H1 (cell line): ENCODE results near the gene MMS22L. TPM values are rescaled to one million over a fixed set of nuclear protein-coding genes. Genes with fewer than 3 reads are reported as not detected.

Source experiments
- CTCF ChIA-PET: fragments of 300-600 bp; sonication (Branson Sonifier 250); formaldehyde crosslinking; loops from one replicate; lab custom pipeline; 2021; ENCODE audit not compliant: partially characterized antibody; lab: Charles Lee
- POLR2A ChIA-PET: fragments of 300-600 bp; sonication (Branson Sonifier 250); formaldehyde crosslinking; loops from one replicate; lab custom pipeline; 2021; ENCODE audit warnings: inconsistent platforms; ENCODE audit not compliant: partially characterized antibody; lab: Charles Lee
- DNase-seq, 2 experiments: peaks; one replicate each; pipeline versions ENCODE4 v3.0.0 to v3.0.0-alpha.2; 2010 to 2022; ENCODE audit warnings: low spot score in 2 of 2, low read depth in 1 of 2, mixed read lengths in 1 of 2
- FAIRE-seq: peaks from 2 replicates; lab custom pipeline; 2011; peaks lifted over from hg19 to GRCh38; lab: Jason Lieb, UNC
- H2AFZ ChIP-seq: 2 replicates; pipeline ENCODE4 v1.8.1; 2012; ENCODE audit warnings: low read length, inconsistent platforms
- H2AK5ac ChIP-seq: 2 replicates; pipeline ENCODE4 v1.6.1; 2013; ENCODE audit warnings: low read depth, low read length
- H2BK120ac ChIP-seq: replicated peaks from 2 replicates; pipeline ENCODE3; 2013; ENCODE audit warnings: low read depth, low read length, inconsistent platforms
- H2BK12ac ChIP-seq: 2 replicates; pipeline ENCODE4 v1.6.1; 2013; ENCODE audit warnings: low read depth, low read length
- H2BK15ac ChIP-seq: 2 replicates; pipeline ENCODE4 v1.6.1; 2013; ENCODE audit warnings: low read length
- H2BK20ac ChIP-seq: 2 replicates; pipeline ENCODE4 v1.6.1; 2013; ENCODE audit warnings: low read length
- H2BK5ac ChIP-seq: 2 replicates; pipeline ENCODE4 v1.6.1; 2013; ENCODE audit warnings: low read depth, low read length
- H3K14ac ChIP-seq: 2 replicates; pipeline ENCODE4 v1.6.1; 2013; ENCODE audit warnings: inconsistent platforms; ENCODE audit not compliant: insufficient read length
- H3K18ac ChIP-seq: 2 replicates; pipeline ENCODE4 v1.6.1; 2013; ENCODE audit warnings: low read length; ENCODE audit errors: extremely low read depth
- H3K23ac ChIP-seq: 2 replicates; pipeline ENCODE4 v1.6.1; 2013; ENCODE audit warnings: inconsistent platforms; ENCODE audit not compliant: insufficient read length
- H3K23me2 ChIP-seq: 2 replicates; pipeline ENCODE4 v1.6.1; 2013; ENCODE audit warnings: low read depth, low read length
- H3K27ac ChIP-seq: 2 replicates; pipeline ENCODE4 v1.6.1; 2011; ENCODE audit warnings: low read depth, low read length, inconsistent platforms
- H3K27me3 ChIP-seq, 4 experiments: replicated peaks in 1 of 4; 1 replicate in 1 of 4; 2 replicates in 3 of 4; pipeline versions ENCODE4 v1.6.1 to v1.8.1; 2011 to 2013; ENCODE audit warnings: low read length in 3 of 4, mild to moderate bottlenecking in 3 of 4, inconsistent platforms in 2 of 4, mixed read lengths in 2 of 4, moderate library complexity in 1 of 4; ENCODE audit not compliant: control insufficient read depth in 3 of 4, insufficient read depth in 3 of 4; ENCODE audit errors: extremely low read depth in 1 of 4
- H3K36me3 ChIP-seq, 4 experiments: 2 replicates each; pipeline versions ENCODE4 v1.6.1 to v1.8.1; 2011 to 2013; ENCODE audit warnings: mild to moderate bottlenecking in 4 of 4, low read length in 3 of 4, moderate library complexity in 2 of 4, control low read depth in 1 of 4, inconsistent platforms in 1 of 4; ENCODE audit not compliant: insufficient read depth in 4 of 4, control insufficient read depth in 2 of 4
- H3K4ac ChIP-seq: replicated peaks from 2 replicates; pipeline ENCODE3; 2013; ENCODE audit warnings: low read length, low read depth, mixed read lengths, inconsistent platforms; ENCODE audit not compliant: insufficient read length
- H3K4me1 ChIP-seq, 4 experiments: replicated peaks in 1 of 4; 1 replicate in 1 of 4; 2 replicates in 3 of 4; pipeline versions ENCODE4 v1.6.1 to v1.8.1; 2011 to 2013; ENCODE audit warnings: low read length in 3 of 4, inconsistent platforms in 2 of 4, mixed read lengths in 1 of 4; ENCODE audit not compliant: insufficient read depth in 4 of 4, control insufficient read depth in 3 of 4
- H3K4me2 ChIP-seq, 2 experiments: 2 replicates each; pipeline versions ENCODE4 v1.6.1 to v1.8.1; 2011 to 2013; ENCODE audit warnings: low read depth in 2 of 2, low read length in 2 of 2, control low read depth in 1 of 2, inconsistent platforms in 1 of 2, mild to moderate bottlenecking in 1 of 2; ENCODE audit not compliant: insufficient read depth in 1 of 2
- H3K4me3 ChIP-seq, 4 experiments: fragments of 200-600, 300-600 bp in 1 of 4; sonication (generic), shearing (Covaris generic), sonication (Bioruptor Twin) in 1 of 4; 2 replicates each; pipeline versions ENCODE4 v1.5.1 to v1.8.1; 2011 to 2016; ENCODE audit warnings: low read length in 4 of 4, low read depth in 3 of 4, control low read depth in 2 of 4, inconsistent platforms in 2 of 4, mild to moderate bottlenecking in 2 of 4, mixed read lengths in 1 of 4, moderate library complexity in 1 of 4; ENCODE audit not compliant: insufficient read depth in 2 of 4; ENCODE audit errors: extremely low read depth in 1 of 4
- H3K56ac ChIP-seq: replicated peaks from 2 replicates; pipeline ENCODE3; 2013; ENCODE audit warnings: low read depth, mild to moderate bottlenecking, mixed read lengths, low read length, inconsistent platforms; ENCODE audit not compliant: insufficient read length
- H3K79me1 ChIP-seq: 2 replicates; pipeline ENCODE4 v1.6.1; 2013; ENCODE audit warnings: low read depth, low read length, control low read depth
- H3K79me2 ChIP-seq, 2 experiments: 2 replicates each; pipeline versions ENCODE4 v1.6.1 to v1.8.1; 2012 to 2013; ENCODE audit warnings: low read length in 2 of 2, mild to moderate bottlenecking in 2 of 2, inconsistent platforms in 1 of 2; ENCODE audit not compliant: insufficient read depth in 2 of 2, control insufficient read depth in 1 of 2
- H3K9ac ChIP-seq, 4 experiments: replicated peaks in 1 of 4; 1 replicate in 1 of 4; 2 replicates in 3 of 4; pipeline versions ENCODE4 v1.6.1 to v1.8.1; 2011 to 2013; ENCODE audit warnings: low read depth in 3 of 4, low read length in 3 of 4, control low read depth in 2 of 4, mild to moderate bottlenecking in 2 of 4, moderate library complexity in 2 of 4, inconsistent platforms in 1 of 4; ENCODE audit errors: extremely low read depth in 1 of 4
- H3K9me3 ChIP-seq, 2 experiments: 2 replicates each; pipeline versions ENCODE4 v1.6.1 to v1.8.1; 2012 to 2013; ENCODE audit warnings: mild to moderate bottlenecking in 2 of 2, moderate library complexity in 2 of 2, control low read depth in 1 of 2, inconsistent platforms in 1 of 2, low read depth in 1 of 2, low read length in 1 of 2, mixed read lengths in 1 of 2; ENCODE audit not compliant: insufficient read depth in 2 of 2
- H4K20me1 ChIP-seq, 2 experiments: replicated peaks in 1 of 2; 2 replicates each; pipeline versions ENCODE3 to v1.8.1; 2011 to 2013; ENCODE audit warnings: inconsistent platforms in 2 of 2, low read length in 2 of 2, mild to moderate bottlenecking in 1 of 2; ENCODE audit not compliant: insufficient read depth in 2 of 2, control insufficient read depth in 1 of 2
- H4K5ac ChIP-seq: 2 replicates; pipeline ENCODE4 v1.6.1; 2013; ENCODE audit warnings: low read length, low read depth, mixed read lengths, inconsistent platforms; ENCODE audit not compliant: insufficient read length
- H4K8ac ChIP-seq: 2 replicates; pipeline ENCODE4 v1.8.0; 2013; ENCODE audit warnings: mild to moderate bottlenecking, moderate library complexity, low read length, inconsistent platforms; ENCODE audit not compliant: insufficient read depth; ENCODE audit errors: extremely low read depth
- H4K91ac ChIP-seq: replicated peaks from 2 replicates; pipeline ENCODE3; 2013; ENCODE audit warnings: low read length, mixed read lengths, inconsistent platforms; ENCODE audit not compliant: insufficient read length
- ASH2L ChIP-seq: fragments of 200-600, 300-600 bp; sonication (generic); IDR thresholded peaks from one replicate; pipeline ENCODE4 v1.7.1; 2017; ENCODE audit warnings: low read length
- JUN ChIP-seq: IDR thresholded peaks from 2 replicates; pipeline ENCODE4 v1.6.1; 2011; ENCODE audit warnings: low read depth, mild to moderate bottlenecking, improper control_type of control experiment, low read length
- JUND ChIP-seq: IDR thresholded peaks from 2 replicates; pipeline ENCODE4 v1.6.1; 2011; ENCODE audit warnings: mild to moderate bottlenecking, improper control_type of control experiment, low read length
- KDM4A ChIP-seq: IDR thresholded peaks from one replicate; pipeline ENCODE4 v1.7.1; 2012; ENCODE audit warnings: low read depth, mild to moderate bottlenecking, moderate library complexity, low read length, inconsistent platforms; ENCODE audit not compliant: severe bottlenecking
- POU5F1 ChIP-seq: IDR thresholded peaks from 2 replicates; pipeline ENCODE4 v1.6.1; 2011; ENCODE audit warnings: low read depth, mild to moderate bottlenecking, low read length, moderate library complexity
- SIRT6 ChIP-seq: IDR thresholded peaks from one replicate; pipeline ENCODE4 v1.7.1; 2012; ENCODE audit warnings: low read length, inconsistent platforms
- SP1 ChIP-seq: IDR thresholded peaks from 2 replicates; pipeline ENCODE4 v1.6.1; 2011; ENCODE audit warnings: low read depth, low read length
- SRF ChIP-seq: IDR thresholded peaks from 2 replicates; pipeline ENCODE4 v1.6.1; 2011; ENCODE audit warnings: mild to moderate bottlenecking, low read depth, low read length, moderate library complexity
- WGBS, 2 experiments: shearing (Covaris generic) in 1 of 2; methylation state at CpG; one replicate each; pipeline versions ENCODE4 v1.1.6 to v1.1.7; 2013 to 2015; ENCODE audit warnings: low lambda C conversion rate in 2 of 2, mixed read lengths in 2 of 2, inconsistent platforms in 1 of 2, low coverage in 1 of 2, missing lambda C conversion rate in 1 of 2; ENCODE audit not compliant: insufficient replicate concordance in 2 of 2, insufficient coverage in 1 of 2, insufficient read length in 1 of 2; ENCODE audit errors: extremely low coverage in 1 of 2, missing lambda C conversion rate in 1 of 2; 5-methylcytosine and 5-hydroxymethylcytosine counted together
- polyA plus RNA-seq, 7 experiments: library from polyadenylated mRNA; depleted of rRNA in 3 of 7; stranded (reverse) in 5 of 7; unstranded in 2 of 7; fragments of >200 nt in 5 of 7; fragments of 200-250 nt in 2 of 7; gene quantifications; 1 replicate in 5 of 7; 2 replicates in 1 of 7; 4 replicates in 1 of 7; pipeline versions ENCODE4 v1.2.1 to v1.2.3, GENCODE V29; 2011 to 2013; ENCODE audit warnings: missing spikeins in 2 of 7, mixed read lengths in 2 of 7
- total RNA-seq: library from RNA; stranded (reverse); fragmentation: NEBNext Ultra II Directional; extraction: Animal tissue kit (Norgen Biotek cat#: 25700); gene quantifications from 2 replicates; pipeline ENCODE4 v1.2.1, GENCODE V29; 2021

The MMS22L gene
- total and polyA plus RNA-seq, 2 of the 8 experiments (the other 6 are each of a cell fraction or from before 2014, with no cell fraction given): 11.1 to 32.6 TPM

- H3K79me2 ChIP-seq: no peaks in the 10 kb centered on the region
- H2BK20ac ChIP-seq: no peak overlapping the region
- DNase-seq: no peak
- H3K4ac ChIP-seq: no peak overlapping the region
- H2BK5ac ChIP-seq: no peak overlapping the region
- no peak overlapping the region for H2AFZ ChIP-seq
- no peak overlapping the region for H3K4me2 ChIP-seq
- H3K14ac ChIP-seq: no peak overlapping the region
- H3K56ac ChIP-seq: no peak overlapping the region
- FAIRE-seq: no peak
- H3K23ac ChIP-seq: no peak overlapping the region
- no peak overlapping the region for H3K9ac ChIP-seq
- no peaks in the 10 kb centered on the region for H3K4me1 ChIP-seq
- no peaks in the 10 kb centered on the region for H3K36me3 ChIP-seq
- no peak overlapping the region for H3K27ac ChIP-seq
- H2AK5ac ChIP-seq: no peak overlapping the region
- H2BK12ac ChIP-seq: no peak overlapping the region
- H2BK15ac ChIP-seq: no peak overlapping the region
- H3K9me3 ChIP-seq: no peaks in the 10 kb centered on the region
- H3K4me3 ChIP-seq: no peak overlapping the region
- no peaks in the 10 kb centered on the region for H4K20me1 ChIP-seq
- H3K18ac ChIP-seq: no peak overlapping the region
- H3K27me3 ChIP-seq: no peaks in the 10 kb centered on the region
- no peak overlapping the region for H4K8ac ChIP-seq
- no peak overlapping the region for H4K91ac ChIP-seq
- POLR2A ChIA-PET: no interaction called here
- no peak overlapping the region for H2BK120ac ChIP-seq
- CTCF ChIA-PET: no interaction called here
- 84% methylated on average over 3 of the region's 3 CpGs; no CpG with 5 or more reads in 1 of the 2 experiments for WGBS, 2 experiments
- no peak overlapping the region for H4K5ac ChIP-seq
- no peaks in the 10 kb centered on the region for H3K23me2 ChIP-seq
- H3K79me1 ChIP-seq: no peaks in the 10 kb centered on the region
- TF ChIP-seq JUN (no peak), ASH2L (no peak), SRF (no peak), POU5F1 (no peak), KDM4A (no peak), SIRT6 (no peak), SP1 (no peak), JUND (no peak)
These were observed 159.9 kb downstream of the MMS22L start for GRCh38 chr6:97123112-97123511.
